Natural killer cell (primary cell): ENCODE data around the gene CHIT1. TPM values are rescaled to one million over a fixed set of nuclear protein-coding genes. Genes with fewer than 3 reads are reported as not detected.
"Not testable (repeated sequence)": the region's sequence is repeated elsewhere in the genome, so short reads cannot be mapped to it uniquely, and the experiment has no call there.

Source experiments
- ATAC-seq, 3 donors: fragments of 150-1000 bp in 2 of 3; fragments of 200-7000 bp in 1 of 3; cut with Tn5 transposase; 1 replicate in 1 of 3; 2 replicates in 2 of 3; pipeline ENCODE4 v1.10.0; 2021; ENCODE audit warnings: mild to moderate bottlenecking in 2 of 3, moderate library complexity in 2 of 3
- DNase-seq, 2 donors: peaks; one replicate each; pipeline versions ENCODE4 v3.0.0 to v3.0.0-alpha.2; 2013 to 2021; ENCODE audit warnings: mixed read lengths in 1 of 2
- H3K27ac ChIP-seq: one replicate; pipeline ENCODE4 v1.5.1; 2013; ENCODE audit warnings: mild to moderate bottlenecking, low read length
- H3K27me3 ChIP-seq: one replicate; pipeline ENCODE4 v1.6.1; 2013; ENCODE audit warnings: low read length; ENCODE audit not compliant: control insufficient read depth, insufficient read depth
- H3K36me3 ChIP-seq: one replicate; pipeline ENCODE4 v1.6.1; 2013; ENCODE audit warnings: low read length; ENCODE audit not compliant: control insufficient read depth, insufficient read depth
- H3K4me1 ChIP-seq: one replicate; pipeline ENCODE4 v1.6.1; 2013; ENCODE audit warnings: low read length; ENCODE audit not compliant: control insufficient read depth, insufficient read depth
- H3K4me3 ChIP-seq: one replicate; pipeline ENCODE4 v1.5.1; 2013; ENCODE audit warnings: low read length
- H3K9me3 ChIP-seq: one replicate; pipeline ENCODE4 v1.6.1; 2013; ENCODE audit warnings: low read length; ENCODE audit not compliant: control insufficient read depth, insufficient read depth
- H3K27ac Mint-ChIP-seq, 2 donors: one replicate each; pipeline ENCODE4 v1.8.0; 2022; ENCODE audit warnings: mild to moderate bottlenecking in 2 of 2, mixed read lengths in 2 of 2, moderate library complexity in 1 of 2
- H3K27me3 Mint-ChIP-seq, 2 donors: one replicate each; pipeline ENCODE4 v1.8.0; 2022; ENCODE audit warnings: low read depth in 2 of 2, mixed read lengths in 2 of 2
- H3K36me3 Mint-ChIP-seq: one replicate; pipeline ENCODE4 v1.8.0; 2022; ENCODE audit warnings: mixed read lengths
- H3K4me1 Mint-ChIP-seq, 2 donors: one replicate each; pipeline ENCODE4 v1.8.0; 2022; ENCODE audit warnings: mixed read lengths in 2 of 2
- H3K4me3 Mint-ChIP-seq: one replicate; pipeline ENCODE4 v1.8.0; 2022; ENCODE audit warnings: mild to moderate bottlenecking, moderate library complexity, mixed read lengths
- H3K9me3 Mint-ChIP-seq, 2 donors: one replicate each; pipeline ENCODE4 v1.8.0; 2022; ENCODE audit warnings: mixed read lengths in 2 of 2
- CTCF ChIP-seq: fragments of 200-600 bp; IDR thresholded peaks from one replicate; pipeline ENCODE4 v1.8.0; 2022; ENCODE audit warnings: antibody characterized with exemption
- WGBS: methylation state at CpG from one replicate; pipeline ENCODE4 v1.1.7; 2013; ENCODE audit warnings: missing lambda C conversion rate; ENCODE audit not compliant: insufficient coverage; 5-methylcytosine and 5-hydroxymethylcytosine counted together
- intact Hi-C: fragments of 100-400 bp; cut with micrococcal nuclease; formaldehyde crosslinking; loops from one replicate; pipeline ENCODE4 v1.14.2; 2022
- total RNA-seq, 4 donors: library from RNA; stranded (reverse); fragments of 120-200 nt in 1 of 4; gene quantifications; one replicate each; pipeline versions ENCODE4 v1.2.3 to v1.2.4, GENCODE V29; 2013 to 2022

The CHIT1 gene
- total RNA-seq, 3 donors from 2014 or later (not counting 1 experiment from before 2014, with no cell fraction given) = 0.07 to 2.2 TPM; not detected in 1

- no peak for ATAC-seq
- H3K4me1 Mint-ChIP-seq = peaks cover 12% of the 10 kb centered on the region in 2 donors
- peaks cover 15 to 20% of the 10 kb centered on the region in 2 donors for H3K27me3 Mint-ChIP-seq
- H3K27ac Mint-ChIP-seq = no peak overlapping the region
- intact Hi-C loops = no loop called here
- no peaks in the 10 kb centered on the region for H3K36me3 ChIP-seq
- H3K4me3 Mint-ChIP-seq = no peak overlapping the region
- H3K36me3 Mint-ChIP-seq = no peaks in the 10 kb centered on the region
- H3K9me3 Mint-ChIP-seq = no peaks in the 10 kb centered on the region
- no peaks in the 10 kb centered on the region for H3K9me3 ChIP-seq
- no peak overlapping the region for H3K4me3 ChIP-seq
- WGBS = 94% methylated on average over 6 of the region's 6 CpGs
- no peak for TF ChIP-seq CTCF
- H3K4me1 ChIP-seq = peaks cover 10% of the 10 kb centered on the region
- no peaks in the 10 kb centered on the region for H3K27me3 ChIP-seq
- no peak overlapping the region for H3K27ac ChIP-seq
- no peak for DNase-seq
These were observed 34.6 kb upstream of the CHIT1 start for GRCh38 chr1:203264052-203264501.

- no peak overlapping the region for H3K4me3 Mint-ChIP-seq
- no peak overlapping the region for H3K27ac Mint-ChIP-seq
- H3K27me3 Mint-ChIP-seq = peaks cover 17 to 21% of the 10 kb centered on the region in 2 donors
- DNase-seq (no peak), ATAC-seq (no peak)
- Histone ChIP-seq H3K27me3 (no peaks in the 10 kb centered on the region), H3K9me3 (no peaks in the 10 kb centered on the region), H3K27ac (no peak overlapping the region), H3K4me3 (no peak overlapping the region), H3K4me1 (peaks cover 7% of the 10 kb centered on the region), H3K36me3 (no peaks in the 10 kb centered on the region)
- WGBS = 71% methylated on average over 10 of the region's 10 CpGs
- no peak for TF ChIP-seq CTCF
- H3K9me3 Mint-ChIP-seq = no peaks in the 10 kb centered on the region
- H3K36me3 Mint-ChIP-seq = no peaks in the 10 kb centered on the region
- intact Hi-C loops = no loop called here
- H3K4me1 Mint-ChIP-seq = peaks cover 12% of the 10 kb centered on the region in 2 donors
These were observed 34.0 kb upstream of the CHIT1 start for GRCh38 chr1:203263496-203263895.

GRCh38 chr1:203256636-203257035 lies 27.2 kb upstream of the CHIT1 start:
- H3K4me3 ChIP-seq, H3K4me1 Mint-ChIP-seq, intact Hi-C loops, H3K9me3 ChIP-seq, H3K27ac Mint-ChIP-seq, H3K36me3 Mint-ChIP-seq, ATAC-seq, H3K27ac ChIP-seq, DNase-seq, H3K4me1 ChIP-seq, H3K9me3 Mint-ChIP-seq, H3K27me3 ChIP-seq, H3K36me3 ChIP-seq, H3K4me3 Mint-ChIP-seq: not testable (repeated sequence)
- H3K27me3 Mint-ChIP-seq = peaks cover 39 to 61% of the 10 kb centered on the region in 2 donors
- WGBS = 89% methylated on average over 9 of the region's 9 CpGs

- H3K27ac ChIP-seq, H3K4me1 ChIP-seq, intact Hi-C loops, H3K27ac Mint-ChIP-seq, H3K9me3 ChIP-seq, H3K4me3 Mint-ChIP-seq, ATAC-seq, H3K9me3 Mint-ChIP-seq, H3K36me3 ChIP-seq, H3K4me3 ChIP-seq, DNase-seq, H3K36me3 Mint-ChIP-seq, H3K4me1 Mint-ChIP-seq, H3K27me3 ChIP-seq: not testable (repeated sequence)
- H3K27me3 Mint-ChIP-seq = peaks cover 34 to 62% of the 10 kb centered on the region in 2 donors
These were observed 25.3 kb upstream of the CHIT1 start for GRCh38 chr1:203254782-203255181.

- intact Hi-C loops = no loop called here
- Mint-ChIP-seq H3K4me3 (no peak overlapping the region), H3K4me1 (no peaks in the 10 kb centered on the region), H3K27me3 (peaks cover 28 to 58% of the 10 kb centered on the region in 2 donors), H3K9me3 (no peaks in the 10 kb centered on the region), H3K27ac (no peak overlapping the region), H3K36me3 (no peaks in the 10 kb centered on the region)
- Histone ChIP-seq H3K27me3 (no peaks in the 10 kb centered on the region), H3K27ac (no peak overlapping the region), H3K9me3 (no peaks in the 10 kb centered on the region), H3K4me1 (no peaks in the 10 kb centered on the region), H3K4me3 (no peak overlapping the region), H3K36me3 (no peaks in the 10 kb centered on the region)
- DNase-seq = no peak
- TF ChIP-seq CTCF = no peak
- 83% methylated on average over 3 of the region's 3 CpGs for WGBS
- ATAC-seq = no peak
These were observed 23.2 kb upstream of the CHIT1 start for GRCh38 chr1:203252678-203253077.
